Measurements from ENCODE around the gene CUX1.
"Not testable (repeated sequence)": the region's sequence is repeated elsewhere in the genome, so short reads cannot be mapped to it uniquely, and the experiment has no call there.

CUX1 gene

DNA sequence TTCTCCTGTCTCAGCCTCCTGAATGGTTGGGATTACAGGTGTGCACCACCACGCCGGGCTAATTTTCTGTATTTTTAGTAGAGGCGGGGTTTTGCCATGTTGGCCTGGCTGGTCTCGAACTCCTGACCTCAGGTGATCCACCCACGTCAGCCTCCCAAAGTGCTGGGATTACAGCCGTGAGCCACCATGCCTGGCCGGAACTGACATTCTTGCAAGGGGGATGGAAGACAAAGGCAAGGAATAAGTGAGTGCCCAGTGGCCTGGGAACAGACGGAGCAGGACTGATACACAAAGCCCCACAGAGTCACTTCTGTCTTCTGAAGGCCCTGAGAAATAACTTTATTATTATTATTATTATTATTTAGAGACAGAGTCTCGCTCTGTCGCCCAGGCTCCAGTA, 14.0 kb downstream of the CUX1 start:
- H3K4me1 ChIP-seq (ENCODE audit: control insufficient read depth in 1 of 2, insufficient read depth in 2 of 2, low read length in 2 of 2); H3K27me3 ChIP-seq (ENCODE audit: low read depth, low read length); H3K27ac ChIP-seq (ENCODE audit: low read length); H3K4me3 ChIP-seq (ENCODE audit: low read depth in 1 of 2, low read length in 2 of 2); H3K36me3 ChIP-seq (ENCODE audit: control insufficient read depth in 1 of 2, insufficient read depth in 2 of 2, low read length in 2 of 2); H3K9me3 ChIP-seq (ENCODE audit: control insufficient read depth in 1 of 2, low read length in 2 of 2): not testable (repeated sequence)

DNA sequence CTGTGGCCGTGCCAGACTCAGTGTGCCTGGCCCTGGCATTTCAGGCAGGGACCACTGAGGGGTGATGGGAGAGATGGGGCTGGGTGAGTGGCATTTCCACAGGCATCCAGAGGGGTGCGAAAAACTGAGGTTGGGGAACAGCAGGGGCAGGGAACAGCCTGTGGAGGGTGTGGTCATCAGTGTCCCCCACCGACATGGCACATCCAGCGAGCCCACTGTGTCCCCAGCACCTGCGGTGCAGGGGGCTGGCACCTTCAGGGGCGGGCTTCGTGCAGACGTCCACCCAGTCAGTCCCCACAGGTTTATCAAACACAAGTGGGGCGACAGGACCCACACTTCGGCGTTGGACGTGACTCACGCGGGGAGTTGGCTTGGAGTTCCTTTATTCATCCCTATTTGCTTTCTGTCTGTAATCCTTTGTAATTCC, 14.8 kb downstream of the CUX1 start:
- Histone ChIP-seq H3K4me3 (ENCODE audit: low read depth in 1 of 2, low read length in 2 of 2) (no peak overlapping the region), H3K9me3 (ENCODE audit: control insufficient read depth in 1 of 2, low read length in 2 of 2) (no peaks in the 10 kb centered on the region), H3K27ac (ENCODE audit: low read length) (no peak overlapping the region), H3K27me3 (ENCODE audit: low read depth, low read length) (no peaks in the 10 kb centered on the region), H3K36me3 (ENCODE audit: control insufficient read depth in 1 of 2, insufficient read depth in 2 of 2, low read length in 2 of 2) (no peaks in the 10 kb centered on the region), H3K4me1 (ENCODE audit: control insufficient read depth in 1 of 2, insufficient read depth in 2 of 2, low read length in 2 of 2) (peaks cover 0 to 8% of the 10 kb centered on the region in 2 donors)

DNA sequence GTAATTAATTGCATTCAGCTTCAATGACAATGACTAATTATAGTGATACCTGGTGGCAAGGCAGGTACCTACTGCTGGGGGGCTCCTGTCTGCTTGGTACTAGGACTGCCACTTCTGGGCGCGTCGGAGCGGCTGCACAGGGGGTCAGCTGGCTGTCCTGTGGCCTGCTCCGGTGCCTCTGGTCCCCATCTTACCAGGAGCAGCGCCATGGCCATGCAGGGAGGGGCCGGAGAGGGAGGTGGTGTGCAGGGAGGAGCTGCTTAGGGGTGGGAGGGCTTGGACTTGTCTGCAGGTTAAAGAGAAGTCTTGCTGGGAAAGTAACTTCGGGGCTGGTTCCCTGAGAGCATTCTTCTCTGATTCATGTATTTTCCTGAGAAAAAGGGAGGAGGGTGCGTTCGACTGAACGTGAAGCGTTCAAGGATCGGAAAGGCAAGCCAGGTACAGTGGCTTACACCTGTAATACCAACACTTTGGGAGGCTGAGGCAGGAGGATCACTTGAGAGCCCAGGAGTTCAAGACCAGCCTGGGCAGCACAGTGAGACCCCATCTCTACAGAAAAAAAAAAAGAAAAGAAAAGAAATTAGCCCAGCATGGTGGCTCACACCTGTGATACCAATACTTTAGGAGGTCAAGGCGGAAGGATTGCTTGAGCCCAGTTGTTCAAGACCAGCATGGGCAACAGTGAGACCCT, 15.4 kb downstream of the CUX1 start:
- no peak overlapping the region for H3K4me3 ChIP-seq (ENCODE audit: low read depth in 1 of 2, low read length in 2 of 2)
- no peaks in the 10 kb centered on the region for H3K36me3 ChIP-seq (ENCODE audit: control insufficient read depth in 1 of 2, insufficient read depth in 2 of 2, low read length in 2 of 2)
- peaks cover 0 to 8% of the 10 kb centered on the region in 2 donors for H3K4me1 ChIP-seq (ENCODE audit: control insufficient read depth in 1 of 2, insufficient read depth in 2 of 2, low read length in 2 of 2)
- H3K27me3 ChIP-seq (ENCODE audit: low read depth, low read length), result no peaks in the 10 kb centered on the region
- no peaks in the 10 kb centered on the region for H3K9me3 ChIP-seq (ENCODE audit: control insufficient read depth in 1 of 2, low read length in 2 of 2)
- H3K27ac ChIP-seq (ENCODE audit: low read length), result no peak overlapping the region

DNA sequence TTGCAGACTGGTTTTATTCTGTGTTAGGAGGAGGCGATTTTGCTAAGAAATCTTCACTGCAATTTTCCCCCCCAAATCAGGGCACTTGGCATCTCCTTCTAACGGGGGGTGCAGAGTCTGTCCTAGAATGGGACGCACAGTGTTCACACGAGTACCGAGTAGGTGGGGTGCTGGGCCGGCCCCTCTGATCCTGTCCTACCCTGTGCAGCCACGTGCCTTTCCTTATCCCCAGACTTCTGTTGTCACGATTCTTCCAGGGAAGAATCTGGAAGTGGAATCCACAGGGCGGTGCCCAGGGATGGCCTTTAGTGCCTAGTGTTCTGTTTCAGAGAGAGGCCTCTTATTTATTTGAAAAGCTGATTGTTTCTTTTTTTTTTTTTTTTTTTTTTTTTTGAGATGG, 16.4 kb downstream of the CUX1 start:
- H3K9me3 ChIP-seq (ENCODE audit: control insufficient read depth in 1 of 2, low read length in 2 of 2), result no peaks in the 10 kb centered on the region
- peaks cover 0 to 4% of the 10 kb centered on the region in 2 donors for H3K4me1 ChIP-seq (ENCODE audit: control insufficient read depth in 1 of 2, insufficient read depth in 2 of 2, low read length in 2 of 2)
- no peaks in the 10 kb centered on the region for H3K36me3 ChIP-seq (ENCODE audit: control insufficient read depth in 1 of 2, insufficient read depth in 2 of 2, low read length in 2 of 2)
- H3K27ac ChIP-seq (ENCODE audit: low read length), result no peak overlapping the region
- no peak overlapping the region for H3K4me3 ChIP-seq (ENCODE audit: low read depth in 1 of 2, low read length in 2 of 2)
- H3K27me3 ChIP-seq (ENCODE audit: low read depth, low read length), result no peaks in the 10 kb centered on the region

DNA sequence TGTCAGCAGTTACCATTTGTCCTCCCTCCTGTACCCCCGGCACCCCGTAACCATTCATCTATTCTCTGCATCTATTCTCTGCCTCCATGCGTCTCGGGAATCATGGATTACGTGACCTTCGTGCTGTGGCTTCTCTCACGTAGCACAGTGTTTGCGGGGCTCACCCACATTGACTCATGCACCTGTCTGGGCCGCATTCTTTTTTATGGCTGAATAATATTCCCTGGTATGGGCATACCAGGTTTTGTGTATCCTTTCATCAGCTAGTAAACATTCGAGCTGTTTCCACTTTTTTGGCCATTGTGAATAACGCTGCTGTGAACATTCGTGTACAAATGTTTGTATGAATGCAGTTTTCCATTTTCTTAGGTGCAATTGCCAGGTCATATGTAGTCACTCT, 17.7 kb downstream of the CUX1 start:
- Histone ChIP-seq H3K4me1 (ENCODE audit: control insufficient read depth in 1 of 2, insufficient read depth in 2 of 2, low read length in 2 of 2) (peaks cover 0 to 4% of the 10 kb centered on the region in 2 donors), H3K9me3 (ENCODE audit: control insufficient read depth in 1 of 2, low read length in 2 of 2) (no peaks in the 10 kb centered on the region), H3K27ac (ENCODE audit: low read length) (no peak overlapping the region), H3K27me3 (ENCODE audit: low read depth, low read length) (no peaks in the 10 kb centered on the region), H3K4me3 (ENCODE audit: low read depth in 1 of 2, low read length in 2 of 2) (no peak overlapping the region), H3K36me3 (ENCODE audit: control insufficient read depth in 1 of 2, insufficient read depth in 2 of 2, low read length in 2 of 2) (no peaks in the 10 kb centered on the region)

DNA sequence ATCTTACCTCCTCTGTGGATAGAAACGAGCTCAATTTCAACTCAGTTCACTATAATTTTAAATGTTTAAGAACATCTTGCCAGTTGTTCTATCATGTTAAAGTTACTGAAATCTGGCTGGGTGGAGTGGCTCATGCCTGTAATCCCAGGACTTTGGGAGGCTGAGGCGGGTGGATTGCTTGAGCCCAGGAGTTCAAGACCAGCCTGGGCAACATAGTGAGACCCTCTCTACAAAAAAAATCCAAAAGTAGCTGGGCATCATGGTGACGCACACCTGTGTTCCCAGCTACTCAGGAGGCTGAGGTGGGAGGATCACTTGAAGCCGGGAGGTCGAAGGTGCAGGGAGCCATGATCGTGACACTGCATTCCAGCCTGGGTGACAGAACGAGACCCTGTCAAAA, 20.0 kb downstream of the CUX1 start:
- not testable (repeated sequence) for H3K27me3 ChIP-seq (ENCODE audit: low read depth, low read length); H3K4me1 ChIP-seq (ENCODE audit: control insufficient read depth in 1 of 2, insufficient read depth in 2 of 2, low read length in 2 of 2); H3K27ac ChIP-seq (ENCODE audit: low read length); H3K36me3 ChIP-seq (ENCODE audit: control insufficient read depth in 1 of 2, insufficient read depth in 2 of 2, low read length in 2 of 2); H3K9me3 ChIP-seq (ENCODE audit: control insufficient read depth in 1 of 2, low read length in 2 of 2); H3K4me3 ChIP-seq (ENCODE audit: low read depth in 1 of 2, low read length in 2 of 2)

DNA sequence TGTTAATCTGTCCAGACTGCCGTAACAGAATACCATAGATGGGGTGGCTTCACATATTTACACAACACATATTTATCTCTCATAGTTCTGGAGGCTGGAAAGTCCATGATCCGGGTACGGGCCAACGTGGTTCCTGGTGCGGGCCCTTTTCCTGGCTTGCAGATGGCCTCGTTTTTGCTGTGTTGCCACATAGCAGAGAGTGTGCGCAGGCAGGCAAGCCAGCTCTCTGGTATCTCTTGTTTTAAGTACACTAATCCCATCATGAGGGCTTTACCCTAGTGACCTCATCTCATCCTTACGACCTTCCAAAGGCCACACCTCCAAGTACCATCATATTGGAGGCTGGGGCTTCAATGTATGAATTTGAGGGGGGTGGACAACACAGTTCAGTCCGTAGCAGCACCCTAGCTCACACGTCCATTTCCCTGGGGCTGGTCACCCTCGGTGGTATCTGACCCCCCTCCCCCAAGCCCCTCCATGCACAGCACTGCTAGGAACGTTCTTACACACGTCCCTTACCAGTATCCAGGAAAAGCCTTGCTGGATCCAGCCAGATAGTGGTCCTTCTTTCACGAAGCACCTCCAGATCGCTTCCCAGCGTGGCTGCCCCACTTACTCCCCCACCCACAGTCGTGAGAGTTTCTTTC, 21.5 kb downstream of the CUX1 start:
- no peaks in the 10 kb centered on the region for H3K36me3 ChIP-seq (ENCODE audit: control insufficient read depth in 1 of 2, insufficient read depth in 2 of 2, low read length in 2 of 2)
- H3K27me3 ChIP-seq (ENCODE audit: low read depth, low read length), result no peaks in the 10 kb centered on the region
- H3K4me3 ChIP-seq (ENCODE audit: low read depth in 1 of 2, low read length in 2 of 2), result no peak overlapping the region
- no peaks in the 10 kb centered on the region for H3K9me3 ChIP-seq (ENCODE audit: control insufficient read depth in 1 of 2, low read length in 2 of 2)
- no peak overlapping the region for H3K27ac ChIP-seq (ENCODE audit: low read length)
- H3K4me1 ChIP-seq (ENCODE audit: control insufficient read depth in 1 of 2, insufficient read depth in 2 of 2, low read length in 2 of 2), result no peaks in the 10 kb centered on the region

DNA sequence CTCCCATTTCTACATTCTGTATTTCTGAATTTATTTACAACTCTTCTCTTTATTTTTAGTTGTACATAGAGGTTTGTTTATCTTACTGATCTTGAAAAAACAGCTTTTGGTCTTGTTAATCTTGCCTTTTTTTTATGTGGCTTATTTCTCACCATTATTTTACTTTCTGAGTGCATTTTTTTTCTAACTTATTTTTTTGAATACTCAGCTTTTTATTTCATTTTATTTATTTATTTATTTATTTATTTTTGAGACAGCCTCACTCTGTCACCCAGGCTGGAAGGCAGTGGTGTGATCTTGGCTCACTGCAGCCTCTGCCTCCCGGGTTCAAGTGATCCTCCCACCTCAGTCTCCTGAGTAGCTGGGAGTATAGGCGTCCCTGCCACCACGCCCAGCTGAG, 23.9 kb downstream of the CUX1 start:
- no peaks in the 10 kb centered on the region for H3K27me3 ChIP-seq (ENCODE audit: low read depth, low read length)
- H3K4me3 ChIP-seq (ENCODE audit: low read depth in 1 of 2, low read length in 2 of 2), result no peak overlapping the region
- H3K27ac ChIP-seq (ENCODE audit: low read length), result no peak overlapping the region
- no peaks in the 10 kb centered on the region for H3K4me1 ChIP-seq (ENCODE audit: control insufficient read depth in 1 of 2, insufficient read depth in 2 of 2, low read length in 2 of 2)
- no peaks in the 10 kb centered on the region for H3K36me3 ChIP-seq (ENCODE audit: control insufficient read depth in 1 of 2, insufficient read depth in 2 of 2, low read length in 2 of 2)
- H3K9me3 ChIP-seq (ENCODE audit: control insufficient read depth in 1 of 2, low read length in 2 of 2), result no peaks in the 10 kb centered on the region

DNA sequence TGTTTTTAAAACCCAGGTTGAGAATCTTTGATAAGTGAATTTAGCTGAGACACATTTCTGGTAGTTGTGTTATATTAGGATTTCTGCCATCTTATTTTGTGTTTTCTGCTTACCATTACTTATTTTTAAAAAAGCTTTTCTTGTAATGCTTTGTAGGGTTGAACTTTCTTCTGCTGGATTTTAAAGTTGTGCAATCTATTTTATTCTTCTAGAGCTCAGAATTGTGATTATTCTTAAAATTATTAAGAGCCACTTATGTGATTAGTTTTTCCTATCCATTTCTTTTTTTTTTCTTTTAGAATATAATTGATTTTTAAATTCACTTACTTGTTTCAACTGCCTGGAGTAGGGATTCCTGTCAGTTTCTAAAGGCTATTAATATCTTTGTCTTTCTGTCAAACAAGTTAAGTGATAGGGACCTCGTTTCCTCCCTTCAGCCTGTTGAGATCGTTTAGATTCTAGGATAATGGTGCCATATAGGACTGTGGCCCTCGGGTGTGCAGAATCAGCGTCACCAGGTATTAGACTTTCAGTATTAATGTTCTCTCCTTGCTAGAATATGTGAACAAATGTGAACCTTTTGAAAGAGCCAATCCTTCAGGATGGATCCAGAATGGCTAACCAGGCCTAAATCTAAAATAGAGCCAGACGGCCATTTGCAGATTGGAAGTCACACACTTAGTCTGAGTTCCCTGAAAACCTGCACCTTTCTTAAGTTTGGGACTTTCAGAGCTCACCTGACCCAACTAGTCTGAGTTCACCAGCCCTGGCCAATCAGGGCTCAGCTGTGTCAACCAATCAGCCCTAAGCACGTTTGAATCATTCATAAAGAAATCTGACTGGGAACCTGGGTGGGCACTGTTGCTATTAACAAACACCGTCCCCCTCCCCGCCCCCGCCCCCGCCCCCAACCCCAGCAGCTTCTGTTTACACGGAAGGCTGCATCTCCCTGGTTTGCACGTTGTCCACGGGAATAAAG, 26.2 kb downstream of the CUX1 start:
- Histone ChIP-seq H3K27ac (ENCODE audit: low read length) (no peak overlapping the region), H3K4me3 (ENCODE audit: low read depth in 1 of 2, low read length in 2 of 2) (no peak overlapping the region), H3K36me3 (ENCODE audit: control insufficient read depth in 1 of 2, insufficient read depth in 2 of 2, low read length in 2 of 2) (no peaks in the 10 kb centered on the region)

DNA sequence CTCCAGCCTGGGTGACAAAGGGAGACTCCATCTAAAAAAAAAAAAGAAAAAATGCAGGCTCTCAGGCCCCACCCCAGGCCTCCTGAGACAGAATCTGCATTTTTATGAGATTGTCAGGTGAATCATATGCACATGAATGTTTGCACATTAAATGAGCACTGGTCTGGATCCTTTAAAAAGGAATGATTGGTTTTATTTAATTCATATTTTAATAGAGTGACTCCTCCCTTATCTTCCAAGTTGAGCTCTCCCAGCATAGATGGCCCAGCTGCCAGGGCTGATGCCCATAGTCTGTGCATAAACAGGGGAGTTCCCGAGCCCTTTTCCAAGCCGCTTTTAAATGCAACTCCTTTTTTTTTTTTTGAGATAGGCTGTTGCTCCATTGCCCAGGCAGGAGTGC, 28.5 kb downstream of the CUX1 start:
- no peak overlapping the region for H3K4me3 ChIP-seq (ENCODE audit: low read depth in 1 of 2, low read length in 2 of 2)
- no peaks in the 10 kb centered on the region for H3K27me3 ChIP-seq (ENCODE audit: low read depth, low read length)
- H3K9me3 ChIP-seq (ENCODE audit: control insufficient read depth in 1 of 2, low read length in 2 of 2), result peaks cover 3 to 6% of the 10 kb centered on the region in 2 donors
- H3K36me3 ChIP-seq (ENCODE audit: control insufficient read depth in 1 of 2, insufficient read depth in 2 of 2, low read length in 2 of 2), result no peaks in the 10 kb centered on the region
- H3K4me1 ChIP-seq (ENCODE audit: control insufficient read depth in 1 of 2, insufficient read depth in 2 of 2, low read length in 2 of 2), result no peaks in the 10 kb centered on the region
- no peak overlapping the region for H3K27ac ChIP-seq (ENCODE audit: low read length)

More for the DNA sequence above, 26.2 kb downstream of the CUX1 start:
- no peaks in the 10 kb centered on the region for H3K4me1 ChIP-seq (ENCODE audit: control insufficient read depth in 1 of 2, insufficient read depth in 2 of 2, low read length in 2 of 2)
- H3K9me3 ChIP-seq (ENCODE audit: control insufficient read depth in 1 of 2, low read length in 2 of 2), result peaks cover 3 to 6% of the 10 kb centered on the region in 2 donors
- no peaks in the 10 kb centered on the region for H3K27me3 ChIP-seq (ENCODE audit: low read depth, low read length)

DNA sequence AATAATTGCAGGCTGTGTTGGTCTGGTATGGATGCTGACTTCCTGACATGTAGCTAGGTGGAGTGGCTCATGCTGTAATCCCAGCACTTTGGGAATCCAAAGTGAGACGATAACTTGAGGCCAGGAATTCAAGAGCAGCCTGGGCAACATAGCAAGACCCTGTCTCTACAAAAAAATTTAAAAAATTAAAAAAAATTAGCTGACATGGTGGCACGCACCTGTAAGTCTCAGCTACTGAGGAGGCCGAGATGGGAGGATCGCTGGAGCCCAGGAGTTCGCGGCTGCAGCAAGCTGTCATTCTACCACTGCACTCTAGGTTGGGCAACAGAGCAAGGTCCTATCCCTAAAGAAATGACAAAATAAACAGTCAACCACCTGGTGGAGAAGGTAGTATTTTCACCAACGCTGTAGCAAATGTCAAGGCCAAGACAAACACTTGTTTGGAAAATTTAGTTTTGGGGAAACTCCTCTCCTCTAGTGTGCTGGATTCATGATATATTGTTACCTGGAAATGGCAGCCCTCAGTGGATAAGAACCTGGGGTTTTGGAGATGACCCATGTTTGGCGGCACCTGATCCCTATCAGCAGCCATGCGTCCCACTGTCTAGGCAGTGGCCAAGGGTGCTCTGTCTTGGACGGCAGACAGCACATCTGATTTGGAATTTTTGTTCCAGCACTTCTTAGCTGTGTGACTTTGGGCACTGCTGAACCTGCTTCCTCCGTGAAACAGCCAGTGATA, 29.5 kb downstream of the CUX1 start:
- Histone ChIP-seq H3K27me3 (ENCODE audit: low read depth, low read length) (no peaks in the 10 kb centered on the region), H3K36me3 (ENCODE audit: control insufficient read depth in 1 of 2, insufficient read depth in 2 of 2, low read length in 2 of 2) (no peaks in the 10 kb centered on the region), H3K4me1 (ENCODE audit: control insufficient read depth in 1 of 2, insufficient read depth in 2 of 2, low read length in 2 of 2) (no peaks in the 10 kb centered on the region), H3K4me3 (ENCODE audit: low read depth in 1 of 2, low read length in 2 of 2) (no peak overlapping the region), H3K27ac (ENCODE audit: low read length) (no peak overlapping the region), H3K9me3 (ENCODE audit: control insufficient read depth in 1 of 2, low read length in 2 of 2) (peaks cover 3 to 6% of the 10 kb centered on the region in 2 donors)

Measured in muscle layer of duodenum (tissue), 2 donors.